SH-SY5Y (cell line): ENCODE measurements around the gene PPP1R14D.

Experiments
- GATA2 ChIP-seq: IDR thresholded peaks from 2 replicates; pipeline ENCODE4 v1.6.1; 2011; ENCODE audit warnings: mild to moderate bottlenecking, low read depth, low read length
- GATA3 ChIP-seq: IDR thresholded peaks from 2 replicates; pipeline ENCODE4 v1.6.1; 2011; ENCODE audit warnings: low read depth, mild to moderate bottlenecking, low read length, moderate library complexity

GRCh38 chr15:40859206-40859851, 30.8 kb upstream of the PPP1R14D start:
- TF ChIP-seq GATA2 (no peak), GATA3 (no peak)
